Mesendoderm (in vitro differentiated cells): ENCODE results near the gene FAM32A.

ENCODE experiments used
- DNase-seq: peaks from one replicate; pipeline ENCODE4 v3.0.0; 2013
- H2AK5ac ChIP-seq: 2 replicates; pipeline ENCODE4 v1.6.1; 2013; ENCODE audit warnings: low read length, inconsistent platforms
- H2BK120ac ChIP-seq: 2 replicates; pipeline ENCODE4 v1.6.1; 2013; ENCODE audit warnings: low read depth, mild to moderate bottlenecking, low read length, moderate library complexity, mixed read lengths
- H2BK15ac ChIP-seq: replicated peaks from 2 replicates; pipeline ENCODE4 v1.6.1; 2013; ENCODE audit warnings: low read depth, mild to moderate bottlenecking, moderate library complexity
- H2BK5ac ChIP-seq: 2 replicates; pipeline ENCODE4 v1.6.1; 2013; ENCODE audit warnings: low read length, inconsistent platforms
- H3K18ac ChIP-seq: 2 replicates; pipeline ENCODE4 v1.6.1; 2013; ENCODE audit warnings: mild to moderate bottlenecking, low read length, mixed read lengths
- H3K23ac ChIP-seq: one replicate; pipeline ENCODE4 v1.6.1; 2013; ENCODE audit warnings: low read length
- H3K27ac ChIP-seq: 2 replicates; pipeline ENCODE4 v1.5.1; 2013; ENCODE audit warnings: low read depth, mild to moderate bottlenecking, inconsistent platforms, low read length, moderate library complexity
- H3K27me3 ChIP-seq: 2 replicates; pipeline ENCODE4 v1.6.1; 2013; ENCODE audit warnings: low read length, control low read depth, mild to moderate bottlenecking, inconsistent platforms; ENCODE audit not compliant: insufficient read depth, poor library complexity
- H3K36me3 ChIP-seq: 2 replicates; pipeline ENCODE4 v1.6.1; 2013; ENCODE audit warnings: low read length, inconsistent platforms; ENCODE audit not compliant: control insufficient read depth, insufficient read depth
- H3K4ac ChIP-seq: one replicate; pipeline ENCODE4 v1.6.1; 2013; ENCODE audit warnings: low read depth, mild to moderate bottlenecking, low read length, moderate library complexity
- H3K4me1 ChIP-seq: 2 replicates; pipeline ENCODE4 v1.6.1; 2013; ENCODE audit warnings: low read depth, low read length, inconsistent platforms; ENCODE audit not compliant: control insufficient read depth
- H3K4me2 ChIP-seq: 2 replicates; pipeline ENCODE4 v1.6.1; 2013; ENCODE audit warnings: low read length
- H3K4me3 ChIP-seq: 2 replicates; pipeline ENCODE4 v1.5.1; 2013; ENCODE audit warnings: mild to moderate bottlenecking, low read length
- H3K56ac ChIP-seq: one replicate; pipeline ENCODE4 v1.6.1; 2013; ENCODE audit warnings: low read length
- H3K79me1 ChIP-seq: 2 replicates; pipeline ENCODE4 v1.6.1; 2013; ENCODE audit warnings: low read length, inconsistent platforms
- H3K79me2 ChIP-seq: 2 replicates; pipeline ENCODE4 v1.6.1; 2013; ENCODE audit warnings: mild to moderate bottlenecking, low read length; ENCODE audit not compliant: control insufficient read depth, insufficient read depth
- H3K9ac ChIP-seq: 2 replicates; pipeline ENCODE4 v1.6.1; 2013; ENCODE audit warnings: low read length, inconsistent platforms
- H4K5ac ChIP-seq: one replicate; pipeline ENCODE4 v1.6.1; 2013; ENCODE audit warnings: low read length
- H4K8ac ChIP-seq: one replicate; pipeline ENCODE4 v1.6.1; 2013; ENCODE audit warnings: low read depth, mild to moderate bottlenecking, control low read depth, low read length, moderate library complexity
- WGBS: extraction: QIAGEN DNeasy Blood & Tissue Kit; methylation state at CpG from one replicate; pipeline ENCODE4 v1.1.7; 2013; ENCODE audit warnings: low lambda C conversion rate, missing lambda C conversion rate; ENCODE audit not compliant: insufficient coverage; ENCODE audit errors: extremely low coverage; 5-methylcytosine and 5-hydroxymethylcytosine counted together

The FAM32A gene

DNA sequence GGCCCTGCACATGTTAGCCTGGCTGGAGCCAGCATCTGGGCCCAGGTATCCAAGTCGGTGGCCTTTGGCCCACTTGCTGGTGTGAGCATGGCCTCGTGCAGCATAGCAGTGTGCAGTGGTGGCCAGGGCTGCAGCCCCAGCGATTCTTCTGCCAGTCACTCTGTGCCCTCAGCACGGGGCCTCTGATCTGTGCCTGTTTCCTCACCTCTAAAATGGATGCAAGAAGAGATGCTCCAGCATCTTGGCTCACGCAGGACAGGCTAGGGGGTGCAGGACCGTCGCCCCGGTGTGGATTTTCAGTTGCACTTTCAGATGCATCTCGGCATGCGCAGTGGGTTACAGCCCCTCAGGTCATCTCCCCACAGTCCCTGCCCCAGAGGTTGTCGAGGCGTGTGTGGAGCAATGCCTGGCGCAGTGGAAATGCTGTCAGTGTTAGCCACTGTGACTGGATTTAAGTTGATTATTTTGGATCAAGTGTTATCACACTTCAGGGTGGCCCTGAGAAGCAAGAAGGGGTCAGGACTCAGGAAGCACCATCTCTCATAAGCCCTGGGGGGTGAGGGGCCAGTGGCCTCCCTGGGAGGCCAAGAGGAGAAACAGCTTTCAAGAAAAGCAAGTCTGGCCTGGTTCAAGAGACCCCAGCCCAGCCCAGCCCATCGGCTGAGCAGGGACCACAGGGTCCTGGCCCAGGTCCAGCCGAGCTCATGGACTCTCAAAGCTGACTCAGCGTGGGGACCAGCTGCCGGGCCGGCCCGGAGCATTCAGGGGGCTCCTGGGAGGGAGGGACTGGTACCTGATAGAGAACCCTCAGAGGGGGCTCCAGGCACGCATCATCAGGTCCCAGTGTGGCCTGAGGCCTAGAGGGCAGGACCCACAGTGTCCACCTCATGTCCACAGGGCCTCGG lies 40.3 kb downstream of the FAM32A start:
- no CpG with 5 or more reads among the region's 21 CpGs for WGBS
- Histone ChIP-seq H3K36me3 (no peaks in the 10 kb centered on the region), H3K4me2 (no peak overlapping the region), H2BK120ac (no peak overlapping the region), H3K9ac (no peak overlapping the region), H3K4me1 (no peaks in the 10 kb centered on the region), H3K18ac (no peak overlapping the region), H3K4me3 (no peak overlapping the region), H3K27me3 (no peaks in the 10 kb centered on the region), H2AK5ac (no peak overlapping the region), H3K56ac (no peak overlapping the region), H4K5ac (no peak overlapping the region), H3K4ac (no peak overlapping the region), H2BK15ac (no peak overlapping the region), H3K27ac (no peak overlapping the region), H2BK5ac (no peak overlapping the region), H3K23ac (no peak overlapping the region), H4K8ac (no peak overlapping the region), H3K79me1 (no peaks in the 10 kb centered on the region), H3K79me2 (no peaks in the 10 kb centered on the region)
- no peak for DNase-seq

DNA sequence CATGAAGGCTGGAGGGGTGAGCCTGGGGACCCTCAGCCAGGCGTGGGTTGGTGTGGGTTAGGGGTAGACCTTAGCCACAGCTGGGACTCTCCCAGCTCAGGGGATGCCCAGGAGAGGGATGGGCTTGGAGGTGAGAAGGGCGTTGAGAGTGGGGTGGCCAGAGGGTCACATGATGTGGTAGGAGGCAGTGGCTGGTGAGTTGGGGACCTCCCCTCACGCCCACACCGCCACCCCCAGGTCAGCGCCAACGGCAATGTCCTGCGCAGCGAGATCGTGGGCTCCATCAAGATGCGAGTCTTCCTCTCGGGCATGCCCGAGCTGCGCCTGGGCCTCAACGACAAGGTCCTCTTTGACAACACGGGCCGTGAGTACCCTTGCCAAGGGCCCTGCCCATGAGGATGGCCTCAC lies 41.0 kb downstream of the FAM32A start:
- H2AK5ac ChIP-seq: no peak overlapping the region
- no peak overlapping the region for H3K56ac ChIP-seq
- no peak overlapping the region for H2BK120ac ChIP-seq
- WGBS: no CpG with 5 or more reads among the region's 16 CpGs
- H3K79me1 ChIP-seq: no peaks in the 10 kb centered on the region
- H3K36me3 ChIP-seq: no peaks in the 10 kb centered on the region
- no peak overlapping the region for H4K8ac ChIP-seq
- no peak overlapping the region for H2BK15ac ChIP-seq
- H3K4me2 ChIP-seq: no peak overlapping the region
- H3K23ac ChIP-seq: no peak overlapping the region
- no peak overlapping the region for H3K4ac ChIP-seq
- H3K4me1 ChIP-seq: no peaks in the 10 kb centered on the region
- no peak overlapping the region for H3K18ac ChIP-seq
- H3K9ac ChIP-seq: no peak overlapping the region
- H3K27ac ChIP-seq: no peak overlapping the region
- H2BK5ac ChIP-seq: no peak overlapping the region
- no peaks in the 10 kb centered on the region for H3K79me2 ChIP-seq
- no peak overlapping the region for H4K5ac ChIP-seq
- no peak for DNase-seq
- no peak overlapping the region for H3K4me3 ChIP-seq
- H3K27me3 ChIP-seq: no peaks in the 10 kb centered on the region

DNA sequence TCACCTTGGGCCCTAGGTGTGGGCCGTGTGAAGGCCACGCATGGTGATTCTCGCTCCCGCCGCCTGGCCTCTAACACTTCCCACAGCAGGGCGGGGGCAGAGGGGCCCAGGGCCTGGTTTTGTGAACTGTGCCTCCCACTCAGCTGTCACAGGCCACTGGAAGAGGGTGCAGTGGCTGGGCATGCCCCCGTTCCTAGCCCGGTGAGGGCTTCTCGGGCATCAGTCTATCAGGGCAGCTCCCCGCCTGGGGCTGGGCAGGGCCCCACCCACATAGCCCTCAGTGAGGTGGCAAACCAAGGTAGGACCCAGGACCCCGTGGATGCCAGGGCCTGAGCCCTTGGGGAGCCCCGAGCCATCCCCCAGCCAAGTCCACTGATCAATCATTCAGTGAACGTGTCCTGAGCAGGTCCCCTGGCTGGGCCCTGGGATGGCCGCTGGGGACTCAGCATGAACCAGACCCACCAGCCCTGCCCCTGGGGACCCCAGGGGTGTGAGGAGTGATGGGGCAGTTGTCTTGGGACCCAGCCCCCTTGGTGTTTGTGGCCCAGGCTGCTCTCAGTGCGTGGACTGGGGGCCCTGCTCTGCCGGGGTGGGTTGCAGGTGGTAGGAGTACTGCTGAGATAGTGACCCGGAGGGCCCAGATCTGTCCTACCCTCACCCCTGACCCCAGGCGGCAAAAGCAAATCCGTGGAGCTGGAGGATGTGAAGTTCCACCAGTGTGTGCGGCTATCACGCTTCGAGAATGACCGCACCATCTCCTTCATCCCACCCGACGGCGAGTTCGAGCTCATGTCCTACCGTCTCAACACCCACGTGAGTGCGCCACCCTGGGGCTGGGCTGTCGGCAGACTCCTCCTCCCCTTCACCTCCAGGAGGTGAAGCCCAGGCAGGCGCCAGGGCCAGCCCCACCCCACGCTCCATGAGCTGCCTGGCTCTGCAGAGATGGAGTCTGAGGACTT lies 41.9 kb downstream of the FAM32A start:
- H4K5ac ChIP-seq: no peak overlapping the region
- H3K4me1 ChIP-seq: no peaks in the 10 kb centered on the region
- no peak overlapping the region for H3K9ac ChIP-seq
- H3K79me2 ChIP-seq: no peaks in the 10 kb centered on the region
- no peak overlapping the region for H3K4me2 ChIP-seq
- no peak overlapping the region for H3K56ac ChIP-seq
- no peaks in the 10 kb centered on the region for H3K27me3 ChIP-seq
- no peak overlapping the region for H4K8ac ChIP-seq
- no peak overlapping the region for H2BK5ac ChIP-seq
- no peak overlapping the region for H3K23ac ChIP-seq
- no peak overlapping the region for H3K4me3 ChIP-seq
- H3K18ac ChIP-seq: no peak overlapping the region
- H3K79me1 ChIP-seq: no peaks in the 10 kb centered on the region
- H2BK120ac ChIP-seq: no peak overlapping the region
- no peak overlapping the region for H2BK15ac ChIP-seq
- no peak overlapping the region for H3K4ac ChIP-seq
- DNase-seq: no peak
- no peak overlapping the region for H2AK5ac ChIP-seq
- no peaks in the 10 kb centered on the region for H3K36me3 ChIP-seq
- no peak overlapping the region for H3K27ac ChIP-seq
- WGBS: no CpG with 5 or more reads among the region's 33 CpGs

DNA sequence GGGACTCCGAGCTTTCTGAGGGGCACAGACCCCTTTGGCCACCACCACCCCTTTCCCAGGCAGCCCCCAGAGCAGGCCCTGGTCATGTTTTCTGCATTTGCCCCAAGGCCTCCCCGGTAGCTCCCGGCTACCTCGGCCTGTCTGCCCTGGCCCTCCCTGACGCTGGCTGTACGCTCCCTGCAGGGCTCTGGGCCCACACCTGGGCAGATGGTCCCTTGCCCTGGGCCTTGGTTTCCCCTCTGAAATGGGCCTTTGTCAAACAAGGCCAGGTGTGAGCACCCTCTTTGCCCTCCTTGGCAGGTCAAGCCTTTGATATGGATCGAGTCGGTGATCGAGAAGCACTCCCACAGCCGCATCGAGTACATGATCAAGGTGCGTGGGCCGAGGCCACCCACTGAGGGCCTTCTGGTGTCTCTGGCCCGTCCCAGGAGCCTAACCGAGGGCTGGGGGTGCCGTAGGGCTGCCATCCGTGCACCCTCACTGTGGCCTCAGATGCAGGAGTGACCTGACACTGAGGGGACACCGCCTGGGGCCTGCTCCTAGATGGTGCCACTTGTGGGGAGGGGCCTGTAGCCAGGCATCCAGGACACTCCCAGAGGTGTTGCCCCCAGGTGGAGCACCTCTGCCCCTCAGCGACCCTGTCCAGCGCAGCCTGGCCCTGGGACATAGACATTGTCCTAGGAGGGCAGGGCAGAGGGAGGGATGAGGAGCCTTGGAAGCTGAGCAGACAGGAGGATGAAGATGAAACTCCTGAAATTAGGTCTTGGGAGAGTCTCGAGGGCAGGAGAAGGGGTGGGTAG lies 42.8 kb downstream of the FAM32A start:
- no peak overlapping the region for H3K9ac ChIP-seq
- no peaks in the 10 kb centered on the region for H3K79me1 ChIP-seq
- no peak overlapping the region for H2BK15ac ChIP-seq
- no peak overlapping the region for H3K27ac ChIP-seq
- no peak overlapping the region for H3K4me3 ChIP-seq
- no peaks in the 10 kb centered on the region for H3K4me1 ChIP-seq
- H4K5ac ChIP-seq: no peak overlapping the region
- H4K8ac ChIP-seq: no peak overlapping the region
- no peak overlapping the region for H2BK5ac ChIP-seq
- DNase-seq: no peak
- no peak overlapping the region for H3K4ac ChIP-seq
- no peak overlapping the region for H3K23ac ChIP-seq
- H3K56ac ChIP-seq: no peak overlapping the region
- no peaks in the 10 kb centered on the region for H3K36me3 ChIP-seq
- H3K79me2 ChIP-seq: no peaks in the 10 kb centered on the region
- no peak overlapping the region for H3K4me2 ChIP-seq
- WGBS: no CpG with 5 or more reads among the region's 21 CpGs
- no peak overlapping the region for H3K18ac ChIP-seq
- H2AK5ac ChIP-seq: no peak overlapping the region
- no peak overlapping the region for H2BK120ac ChIP-seq
- H3K27me3 ChIP-seq: no peaks in the 10 kb centered on the region

DNA sequence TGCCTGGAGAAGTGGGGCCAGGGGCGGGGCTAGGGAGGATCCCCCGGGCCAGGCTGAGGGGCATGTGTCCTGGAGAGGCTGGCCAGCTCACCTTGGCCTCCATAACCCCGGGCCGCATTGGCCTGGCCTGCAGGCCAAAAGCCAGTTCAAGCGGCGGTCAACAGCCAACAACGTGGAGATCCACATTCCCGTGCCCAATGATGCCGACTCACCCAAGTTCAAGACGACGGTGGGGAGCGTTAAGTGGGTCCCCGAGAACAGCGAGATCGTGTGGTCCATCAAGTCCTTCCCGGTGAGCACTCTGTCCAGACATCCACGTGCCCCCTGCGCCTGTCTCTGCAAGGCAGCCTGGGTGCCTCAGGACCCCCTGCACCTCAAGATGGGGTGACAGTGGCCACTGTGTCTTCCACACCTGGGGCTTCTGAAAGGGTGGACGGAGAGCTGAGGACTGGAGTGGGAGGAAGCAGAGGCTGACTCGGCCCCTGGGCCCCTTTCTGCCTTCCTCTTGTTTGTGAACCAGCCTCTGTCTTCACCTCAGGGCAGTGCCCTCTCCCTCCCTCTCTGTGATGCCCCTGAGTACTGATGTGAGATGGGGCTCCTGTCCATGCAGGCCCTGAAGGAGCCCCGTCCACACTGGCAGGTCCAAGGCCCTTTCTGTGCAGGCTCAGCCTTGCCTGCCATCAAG lies 43.6 kb downstream of the FAM32A start:
- H4K8ac ChIP-seq: no peak overlapping the region
- H2BK120ac ChIP-seq: no peak overlapping the region

More for the DNA sequence above, 43.6 kb downstream of the FAM32A start:
- Histone ChIP-seq H3K56ac (no peak overlapping the region), H2BK15ac (no peak overlapping the region), H3K27me3 (no peaks in the 10 kb centered on the region), H3K4me1 (no peaks in the 10 kb centered on the region), H3K4me2 (no peak overlapping the region), H3K27ac (no peak overlapping the region), H3K9ac (no peak overlapping the region), H3K23ac (no peak overlapping the region), H4K5ac (no peak overlapping the region), H3K36me3 (no peaks in the 10 kb centered on the region), H3K79me2 (no peaks in the 10 kb centered on the region), H2AK5ac (no peak overlapping the region), H3K79me1 (no peaks in the 10 kb centered on the region), H3K4ac (no peak overlapping the region), H3K4me3 (no peak overlapping the region), H3K18ac (no peak overlapping the region), H2BK5ac (no peak overlapping the region)
- WGBS: no CpG with 5 or more reads among the region's 21 CpGs
- DNase-seq: no peak
